GM19240 (cell line): Measurements from ENCODE around the gene CIB1.
"Not testable (repeated sequence)": the region's sequence is repeated elsewhere in the genome, so short reads cannot be mapped to it uniquely, and the experiment has no call there.

Source experiments
- DNase-seq: peaks from one replicate; pipeline ENCODE4 v3.0.0; 2011; ENCODE audit warnings: low spot score; ENCODE audit not compliant: insufficient read length

The CIB1 gene

DNA sequence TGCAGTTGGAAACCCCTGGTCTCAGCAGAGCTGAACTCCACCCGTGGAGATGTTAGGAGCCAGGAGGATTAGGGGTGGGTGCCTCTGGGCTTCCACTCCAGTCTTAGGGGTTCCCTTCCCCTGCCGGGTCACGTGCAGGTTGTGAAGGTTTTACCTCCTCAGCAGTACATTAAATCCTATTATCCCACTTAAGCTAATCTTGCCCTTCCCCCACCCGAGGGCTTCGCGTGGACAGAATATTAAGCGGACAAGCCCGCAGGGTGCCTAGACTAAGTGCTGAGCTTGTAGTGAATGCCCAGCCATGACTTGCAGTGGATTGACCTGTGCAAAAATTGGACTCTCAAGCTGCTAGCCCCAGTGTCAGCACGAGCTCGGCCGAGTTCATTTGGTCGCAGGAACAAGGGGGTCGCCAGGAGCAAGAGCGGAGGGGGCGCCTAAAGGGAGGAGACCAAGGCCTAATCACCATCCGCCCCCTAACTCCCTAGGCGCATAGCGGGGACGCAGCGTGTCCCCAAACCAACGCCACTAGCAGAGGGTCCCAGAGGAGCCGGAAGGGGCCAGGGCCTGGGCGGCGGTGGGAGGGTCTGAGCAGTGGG lies 33.1 kb downstream of the CIB1 start:
- no peak for DNase-seq

GRCh38 chr15:90194655-90195054 lies 39.1 kb downstream of the CIB1 start:
- no peak for DNase-seq

DNA sequence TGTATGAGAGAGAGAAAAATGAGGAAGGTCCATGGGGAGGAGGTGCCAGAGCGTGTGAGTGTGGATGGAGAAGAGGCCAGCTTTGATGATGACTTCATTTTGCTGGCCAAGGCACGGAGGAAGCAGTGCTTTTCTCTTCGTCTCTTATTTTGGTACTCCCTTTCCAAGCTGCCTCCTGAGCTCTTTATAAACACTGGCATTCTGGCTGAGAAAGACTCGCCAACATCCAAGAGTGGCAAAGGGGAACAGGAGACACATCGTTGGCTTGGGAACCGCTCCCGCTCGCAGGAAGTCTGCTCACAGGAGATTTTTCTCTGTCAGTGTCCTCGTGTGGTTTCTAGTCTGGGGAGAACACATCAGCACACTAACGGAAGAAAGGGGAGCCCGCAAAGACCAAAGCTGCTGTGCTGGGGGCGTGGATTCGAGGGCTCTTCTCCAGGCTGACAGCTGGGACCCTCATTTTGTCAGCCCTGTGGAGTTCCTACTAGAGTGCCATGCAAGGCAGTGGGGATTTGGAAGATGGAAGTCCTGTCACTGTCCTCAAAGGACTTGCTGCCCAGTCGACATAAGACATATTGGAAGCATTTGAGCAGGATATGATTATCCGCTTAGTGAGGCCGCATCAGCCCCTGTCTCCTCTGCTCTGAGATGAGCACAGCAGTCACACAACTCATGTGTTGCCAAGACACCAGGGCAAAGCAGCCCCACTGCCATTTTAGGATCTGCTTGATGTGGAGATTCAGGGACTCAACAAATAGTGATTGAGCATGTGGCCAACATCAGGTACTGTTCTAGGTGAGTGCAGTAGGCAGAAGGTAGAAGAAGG lies 40.6 kb downstream of the CIB1 start:
- DNase-seq: no peak

- DNase-seq: no peak
These were observed 41.8 kb downstream of the CIB1 start for GRCh38 chr15:90191794-90192509.

- DNase-seq: no peak
These were observed 42.4 kb downstream of the CIB1 start for GRCh38 chr15:90191344-90191687.

- no peak for DNase-seq
These were observed 43.0 kb downstream of the CIB1 start for GRCh38 chr15:90190606-90191343.

DNA sequence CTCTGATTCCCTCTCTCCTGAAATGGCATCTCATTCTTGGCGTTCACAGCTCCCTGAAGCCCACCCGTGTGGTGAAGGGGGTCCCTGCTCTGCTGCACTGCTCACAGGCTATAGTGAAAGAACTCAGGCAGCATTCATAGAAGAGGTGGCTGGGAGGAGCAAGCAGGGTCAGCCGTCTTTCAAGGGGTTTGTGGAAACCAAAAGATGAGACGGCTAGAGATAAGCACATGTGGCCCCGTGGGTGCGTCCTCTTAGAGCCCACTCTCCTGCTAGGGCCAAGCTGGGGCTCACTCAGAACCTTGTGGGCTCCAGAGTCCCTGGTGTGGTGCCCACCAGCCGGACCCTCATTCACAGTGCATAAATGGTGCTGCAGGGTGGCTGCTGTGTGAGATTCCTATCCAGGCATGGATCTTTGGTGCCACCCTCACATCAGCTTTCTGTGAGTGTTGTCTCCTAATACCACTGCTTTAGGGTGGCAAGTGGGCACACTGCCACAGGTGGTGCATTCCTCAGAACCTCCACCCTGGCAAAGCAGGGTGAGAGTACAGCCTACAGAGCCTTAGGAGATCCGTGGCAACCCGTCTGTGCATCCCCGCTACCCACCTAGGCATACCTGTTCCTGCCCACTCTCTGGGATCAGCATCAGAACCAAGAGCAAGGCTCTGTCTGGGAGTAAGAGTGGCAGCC lies 43.8 kb downstream of the CIB1 start:
- DNase-seq: no peak

DNA sequence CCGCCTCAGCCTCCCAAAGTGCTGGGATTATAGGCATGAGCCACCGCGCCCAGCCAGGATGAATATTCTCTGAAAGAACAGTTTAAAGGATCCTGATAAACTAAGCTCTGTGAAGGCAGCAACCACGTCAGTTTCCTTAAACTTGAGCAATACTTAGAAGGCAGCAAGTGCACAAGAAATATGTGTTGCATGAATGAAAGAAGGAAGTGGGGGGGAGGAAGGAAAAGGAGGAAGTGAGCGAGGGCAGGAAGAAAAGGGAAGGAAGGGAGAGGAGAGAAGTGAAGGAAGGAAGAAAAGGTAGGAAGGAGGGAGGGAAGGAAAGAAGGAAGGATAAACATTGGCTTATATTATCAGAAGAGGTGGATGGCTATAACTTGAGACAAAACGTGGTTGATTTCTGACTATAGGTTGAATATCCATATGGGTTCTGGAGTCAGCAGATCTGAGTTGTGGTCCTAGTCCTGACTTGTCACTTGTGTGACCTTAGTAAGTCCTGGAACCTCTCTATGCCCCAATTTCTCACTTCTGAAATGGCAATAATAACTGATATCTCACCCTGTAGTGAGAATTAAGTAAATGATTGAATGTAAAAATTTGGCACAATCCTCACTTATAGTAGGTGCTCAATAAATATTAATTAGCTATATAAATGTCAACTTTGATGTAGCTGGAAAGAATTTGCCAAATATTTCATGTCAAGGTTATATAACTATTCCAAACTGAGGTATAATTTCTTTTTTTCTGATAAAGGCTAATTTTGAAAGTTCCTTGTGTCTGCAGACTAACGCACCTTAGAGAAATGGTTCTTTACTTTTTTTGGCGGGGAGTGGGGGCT lies 44.6 kb downstream of the CIB1 start:
- DNase-seq: no peak

DNA sequence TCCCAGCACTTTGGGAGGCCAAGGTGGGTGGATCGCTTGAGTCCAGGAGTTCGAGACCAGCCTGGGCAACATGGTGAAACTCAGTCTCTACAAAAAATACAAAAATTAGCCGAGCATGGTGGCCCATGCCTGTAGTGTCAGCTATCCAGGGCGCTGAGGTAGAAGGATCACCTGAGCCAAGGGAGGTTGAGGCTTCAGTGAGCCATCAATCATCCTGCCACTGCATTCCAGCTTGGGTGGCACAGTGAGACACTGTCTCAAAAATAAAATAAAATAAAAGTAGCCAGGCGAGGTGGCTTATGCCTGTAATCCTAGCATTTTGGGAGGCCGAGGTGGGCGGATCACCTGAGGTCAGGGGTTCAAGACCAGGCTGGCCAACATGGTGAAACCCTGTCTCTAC lies 45.7 kb downstream of the CIB1 start:
- not testable (repeated sequence) for DNase-seq

GRCh38 chr15:90187257-90187868 lies 46.4 kb downstream of the CIB1 start:
- DNase-seq: no peak

GRCh38 chr15:90184786-90185704 lies 48.7 kb downstream of the CIB1 start:
- DNase-seq: peak; percentile 60

DNA sequence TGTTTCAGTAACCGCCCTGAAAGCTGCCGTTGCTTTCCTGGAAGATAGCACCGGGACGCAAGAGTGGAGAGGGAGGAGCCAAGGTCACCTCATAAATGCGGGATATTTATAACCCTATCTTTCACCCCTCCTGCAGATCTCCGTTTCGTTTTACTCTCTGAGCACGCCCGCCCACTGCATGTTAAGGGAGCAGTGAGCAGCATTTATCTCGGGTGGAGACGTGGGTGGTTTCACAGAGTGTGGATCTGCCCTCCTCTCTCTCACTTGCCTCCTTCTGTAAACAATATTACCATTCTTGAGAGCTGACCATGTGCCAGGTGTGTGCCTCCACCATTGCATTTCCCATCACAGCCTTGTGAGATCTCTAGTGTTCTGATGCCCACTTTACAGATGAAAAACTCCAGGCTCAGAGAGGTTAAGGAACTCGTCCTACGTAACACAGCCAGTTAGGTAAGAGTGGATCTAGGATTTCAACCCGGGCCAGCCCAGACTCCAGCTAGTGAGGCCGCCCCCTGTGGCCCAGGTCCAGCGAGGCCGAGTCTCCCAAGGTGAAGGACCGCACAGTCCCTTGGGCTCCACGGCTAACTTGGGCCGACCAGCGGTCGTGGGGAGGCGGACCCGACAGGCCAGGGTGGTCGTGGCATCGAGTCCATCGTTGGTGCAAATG lies 49.5 kb downstream of the CIB1 start:
- DNase-seq: no peak

DNA sequence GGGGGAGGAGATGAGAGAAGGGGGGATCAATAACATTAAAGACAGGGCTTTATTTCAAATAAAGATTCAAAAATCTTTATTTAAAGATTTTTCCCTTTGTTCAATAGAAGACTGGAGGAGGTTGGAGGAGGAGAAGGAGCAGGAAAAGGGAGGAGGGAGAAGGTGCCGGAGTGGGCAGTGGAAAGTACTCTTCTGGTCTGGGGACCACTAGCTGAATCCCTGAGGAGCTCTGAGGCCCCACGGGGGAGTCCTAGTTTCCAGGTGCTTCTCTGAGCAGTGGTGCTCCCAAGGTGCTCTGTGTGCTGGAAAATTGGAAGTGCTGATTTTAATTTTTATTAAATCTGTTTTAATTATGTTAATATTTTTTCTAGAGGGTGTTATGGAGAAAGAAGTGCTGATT lies 52.0 kb downstream of the CIB1 start:
- no peak for DNase-seq
